IMR-90 (cell line): ENCODE results near the gene WARS2. TPM values are rescaled to one million over a fixed set of nuclear protein-coding genes. Genes with fewer than 3 reads are reported as not detected.

Experiments used
- ATAC-seq: fragments of 200-7000 bp; cut with Tn5 transposase; 2 replicates; pipeline ENCODE4 v1.9.1; 2020; ENCODE audit warnings: low read depth, mild to moderate bottlenecking, moderate library complexity
- BruUV-seq: library from RNA; stranded (reverse); fragments of 400-500 nt; replicated peaks from 2 replicates; lab custom pipeline; 2021; lab: Mats Ljungman, UMichigan
- CTCF ChIA-PET: fragments of 300-600 bp; formaldehyde crosslinking; extraction: SDS; loops from one replicate; lab custom pipeline; 2021; ENCODE audit warnings: antibody characterized with exemption; lab: Yijun Ruan, JAX
- POLR2A ChIA-PET: fragments of 300-600 bp; sonication (Branson Sonifier 250); formaldehyde crosslinking; loops from one replicate; lab custom pipeline; 2022; ENCODE audit warnings: antibody characterized with exemption; ENCODE audit not compliant: unreplicated experiment; lab: Charles Lee
- DNase-seq: peaks from one replicate; pipeline ENCODE4 v3.0.0; 2013
- H2AFZ ChIP-seq: replicated peaks from 2 replicates; pipeline ENCODE3; 2013; ENCODE audit warnings: low read length, mild to moderate bottlenecking; ENCODE audit not compliant: poor library complexity
- H2AK5ac ChIP-seq: 2 replicates; pipeline ENCODE4 v1.6.1; 2013; ENCODE audit warnings: low read depth, low read length, inconsistent platforms
- H2AK9ac ChIP-seq: replicated peaks from 2 replicates; pipeline ENCODE3; 2013; ENCODE audit warnings: mild to moderate bottlenecking, low read depth, low read length, moderate library complexity; ENCODE audit not compliant: poor library complexity
- H2BK120ac ChIP-seq: 2 replicates; pipeline ENCODE4 v1.6.1; 2013; ENCODE audit warnings: low read depth, low read length, inconsistent platforms
- H2BK15ac ChIP-seq: 3 replicates; pipeline ENCODE4 v1.6.1; 2013; ENCODE audit warnings: low read depth, low read length, inconsistent platforms
- H2BK20ac ChIP-seq: 2 replicates; pipeline ENCODE4 v1.6.1; 2013; ENCODE audit warnings: low read depth, mild to moderate bottlenecking, inconsistent platforms, low read length, moderate library complexity
- H2BK5ac ChIP-seq: 2 replicates; pipeline ENCODE4 v1.6.1; 2013; ENCODE audit warnings: mild to moderate bottlenecking, low read depth, low read length, inconsistent platforms; ENCODE audit not compliant: poor library complexity, severe bottlenecking
- H3K14ac ChIP-seq: replicated peaks from 2 replicates; pipeline ENCODE4 v1.6.1; 2013; ENCODE audit warnings: low read depth, low read length, inconsistent platforms
- H3K18ac ChIP-seq: 2 replicates; pipeline ENCODE4 v1.6.1; 2013; ENCODE audit warnings: low read depth, low read length, control low read depth
- H3K23ac ChIP-seq: 2 replicates; pipeline ENCODE4 v1.6.1; 2013; ENCODE audit warnings: low read depth, low read length, inconsistent platforms
- H3K27ac ChIP-seq: 2 replicates; pipeline ENCODE4 v1.5.1; 2013; ENCODE audit warnings: mild to moderate bottlenecking, control low read depth, low read length; ENCODE audit not compliant: insufficient read depth
- H3K27me3 ChIP-seq: 2 replicates; pipeline ENCODE4 v1.6.1; 2013; ENCODE audit warnings: low read length; ENCODE audit not compliant: control insufficient read depth, insufficient read depth
- H3K36me3 ChIP-seq: 2 replicates; pipeline ENCODE4 v1.6.1; 2013; ENCODE audit warnings: low read length, mixed read lengths; ENCODE audit not compliant: control insufficient read depth, insufficient read depth
- H3K4ac ChIP-seq: 2 replicates; pipeline ENCODE4 v1.6.1; 2013; ENCODE audit warnings: low read depth, low read length, inconsistent platforms
- H3K4me1 ChIP-seq: 2 replicates; pipeline ENCODE4 v1.6.1; 2013; ENCODE audit warnings: low read length, mixed read lengths; ENCODE audit not compliant: control insufficient read depth, insufficient read depth
- H3K4me2 ChIP-seq: 2 replicates; pipeline ENCODE4 v1.6.1; 2013; ENCODE audit warnings: low read depth, mild to moderate bottlenecking, control low read depth, low read length, moderate library complexity
- H3K4me3 ChIP-seq: 2 replicates; pipeline ENCODE4 v1.5.1; 2013; ENCODE audit warnings: low read depth, mild to moderate bottlenecking, control low read depth, low read length, moderate library complexity; ENCODE audit not compliant: insufficient read depth
- H3K56ac ChIP-seq: 2 replicates; pipeline ENCODE4 v1.6.1; 2013; ENCODE audit warnings: low read length, inconsistent platforms; ENCODE audit not compliant: insufficient read depth; ENCODE audit errors: extremely low read depth
- H3K79me1 ChIP-seq, 2 experiments: 2 replicates each; pipeline ENCODE4 v1.6.1; 2013; ENCODE audit warnings: low read length in 2 of 2, inconsistent platforms in 1 of 2, low read depth in 1 of 2
- H3K9ac ChIP-seq: 2 replicates; pipeline ENCODE4 v1.6.1; 2013; ENCODE audit warnings: low read depth, low read length, control low read depth
- H3K9me1 ChIP-seq: 2 replicates; pipeline ENCODE4 v1.6.1; 2013; ENCODE audit warnings: low read length, inconsistent platforms; ENCODE audit not compliant: insufficient read depth
- H3K9me3 ChIP-seq: 2 replicates; pipeline ENCODE4 v1.6.1; 2013; ENCODE audit warnings: low read length; ENCODE audit not compliant: control insufficient read depth, insufficient read depth
- H4K20me1 ChIP-seq: 2 replicates; pipeline ENCODE4 v1.6.1; 2013; ENCODE audit warnings: low read length, inconsistent platforms; ENCODE audit not compliant: insufficient read depth
- H4K5ac ChIP-seq: 2 replicates; pipeline ENCODE4 v1.6.1; 2013; ENCODE audit warnings: mild to moderate bottlenecking, low read depth, low read length, control low read depth
- H4K8ac ChIP-seq, 2 experiments: 2 replicates each; pipeline ENCODE4 v1.6.1; 2013; ENCODE audit warnings: low read depth in 2 of 2, low read length in 2 of 2, control low read depth in 1 of 2, inconsistent platforms in 1 of 2
- H4K91ac ChIP-seq: 2 replicates; pipeline ENCODE4 v1.6.1; 2013; ENCODE audit warnings: low read depth, low read length, inconsistent platforms; ENCODE audit not compliant: insufficient read depth
- CEBPB ChIP-seq: IDR thresholded peaks from 2 replicates; pipeline ENCODE4 v1.6.1; 2012; ENCODE audit warnings: low read depth, low read length, improper control_type of control experiment
- CTCF ChIP-seq: conservative IDR thresholded peaks from 2 replicates; pipeline ENCODE4 v1.5.1; 2012; ENCODE audit warnings: mild to moderate bottlenecking, low read depth, low read length, improper control_type of control experiment
- ELK1 ChIP-seq: fragments of 150-350 bp; IDR thresholded peaks from 2 replicates; pipeline ENCODE4 v1.6.1; 2016; ENCODE audit warnings: low read depth, mild to moderate bottlenecking, low read length, moderate library complexity, borderline replicate concordance
- MAFK ChIP-seq: IDR thresholded peaks from 2 replicates; pipeline ENCODE4 v1.6.1; 2012; ENCODE audit warnings: low read depth, low read length, improper control_type of control experiment
- MAZ ChIP-seq: IDR thresholded peaks from 2 replicates; pipeline ENCODE4 v1.6.1; 2012; ENCODE audit warnings: low read depth, mild to moderate bottlenecking, low read length, improper control_type of control experiment, moderate library complexity, borderline replicate concordance
- POLR2A ChIP-seq: IDR thresholded peaks from 2 replicates; pipeline ENCODE4 v1.6.1; 2012; ENCODE audit warnings: mild to moderate bottlenecking, low read depth, low read length
- RAD21 ChIP-seq: IDR thresholded peaks from 2 replicates; pipeline ENCODE4 v1.6.1; 2012; ENCODE audit warnings: low read length, improper control_type of control experiment
- RCOR1 ChIP-seq: IDR thresholded peaks from 2 replicates; pipeline ENCODE4 v1.6.1; 2012; ENCODE audit warnings: mild to moderate bottlenecking, low read length, improper control_type of control experiment; ENCODE audit not compliant: insufficient replicate concordance
- RFX5 ChIP-seq: IDR thresholded peaks from 2 replicates; pipeline ENCODE4 v1.8.0; 2012; ENCODE audit warnings: low read depth, mild to moderate bottlenecking, low read length, moderate library complexity
- SMC3 ChIP-seq: fragments of 150-350 bp; IDR thresholded peaks from 2 replicates; pipeline ENCODE4 v1.6.1; 2016; ENCODE audit warnings: low read depth, mild to moderate bottlenecking, antibody characterized with exemption, low read length, moderate library complexity
- USF2 ChIP-seq: fragments of 150-350 bp; IDR thresholded peaks from 2 replicates; pipeline ENCODE4 v1.6.1; 2017; ENCODE audit warnings: mild to moderate bottlenecking, antibody characterized with exemption, low read length, low read depth
- WGBS, 2 experiments: methylation state at CpG; one replicate each; pipeline versions ENCODE4 v1.1.5 to v1.1.7; 2013; ENCODE audit warnings: missing lambda C conversion rate in 2 of 2; ENCODE audit not compliant: insufficient read length in 1 of 2; ENCODE audit errors: extremely low coverage in 2 of 2; 5-methylcytosine and 5-hydroxymethylcytosine counted together
- dilution Hi-C: fragments of 300-500 bp; cut with HindIII; formaldehyde crosslinking; loops from one replicate; pipeline ENCODE4 v1.14.3; 2018; ENCODE audit warnings: low sequenced_read_pairs; ENCODE audit not compliant: unreplicated experiment
- in situ Hi-C: fragments of 300-500 bp; cut with MboI; formaldehyde crosslinking; loops from 3 replicates; pipeline ENCODE4 v1.14.3; 2019; ENCODE audit warnings: low sequenced_read_pairs, inconsistent platforms, mixed read lengths
- intact Hi-C: fragments of 100-400 bp; cut with micrococcal nuclease; formaldehyde crosslinking; loops from 2 replicates; pipeline ENCODE4 v1.10.0; 2022
- polyA plus RNA-seq, 3 experiments: library from polyadenylated mRNA; depleted of rRNA; stranded (reverse); fragments of >200 nt; gene quantifications; 2 replicates each; pipeline ENCODE4 v1.2.3, GENCODE V29; 2012; ENCODE audit warnings: low replicate concordance in 1 of 3
- total RNA-seq: library from RNA; depleted of rRNA; stranded (reverse); fragments of >200 nt; gene quantifications from 2 replicates; pipeline ENCODE4 v1.2.3, GENCODE V29; 2012

WARS2 gene
- total and polyA plus RNA-seq, 2 of the 4 experiments (the other 2 are of a cell fraction), result 5.7 to 20.3 TPM

- Histone ChIP-seq H2AK9ac (no peak overlapping the region), H3K4me3 (no peak overlapping the region), H4K8ac (no peak overlapping the region), H3K9me3 (no peaks in the 10 kb centered on the region), H2AFZ (no peak overlapping the region), H3K27ac (no peak overlapping the region), H3K9ac (no peak overlapping the region), H3K56ac (no peak overlapping the region), H3K4ac (no peak overlapping the region), H3K4me1 (no peaks in the 10 kb centered on the region), H4K91ac (no peak overlapping the region), H3K23ac (no peak overlapping the region), H2AK5ac (no peak overlapping the region), H3K18ac (no peak overlapping the region), H3K4me2 (no peak overlapping the region), H2BK15ac (no peak overlapping the region), H4K20me1 (no peaks in the 10 kb centered on the region), H4K5ac (no peak overlapping the region), H3K79me1 (no peaks in the 10 kb centered on the region), H3K9me1 (no peaks in the 10 kb centered on the region), H2BK5ac (no peak overlapping the region), H2BK20ac (no peak overlapping the region), H3K14ac (no peak overlapping the region), H2BK120ac (no peak overlapping the region), H3K36me3 (no peaks in the 10 kb centered on the region; the same call in 1 of the 2 replicates), H3K27me3 (no peaks in the 10 kb centered on the region)
- no peak for DNase-seq
- intact Hi-C loops, result no loop called here
- in situ Hi-C loops, result no loop called here
- ChIA-PET POLR2A (no interaction called here), CTCF (no interaction called here)
- TF ChIP-seq CTCF (no peak), SMC3 (no peak), RFX5 (no peak), RCOR1 (no peak), POLR2A (no peak), MAFK (no peak), RAD21 (no peak), CEBPB (no peak), USF2 (no peak), MAZ (no peak), ELK1 (no peak)
- no peak for ATAC-seq
- BruUV-seq, result no TSS peak
- dilution Hi-C loops, result no loop called here
- WGBS, 2 experiments, result 95% methylated on average over 17 of the region's 22 CpGs; no CpG with 5 or more reads in 1 of the 2 experiments
Observed at GRCh38 chr1:119179051-119179450, 38.6 kb upstream of the WARS2 start.
